Activated CD8-positive, alpha-beta memory T cell treated with anti-CD3 and anti-CD28 coated beads for 24 hours (primary cell): ENCODE data around the gene LOXL4.

Source experiments
- DNase-seq: peaks from one replicate; pipeline ENCODE4 v3.0.0-alpha.2; 2020

The LOXL4 gene

DNA sequence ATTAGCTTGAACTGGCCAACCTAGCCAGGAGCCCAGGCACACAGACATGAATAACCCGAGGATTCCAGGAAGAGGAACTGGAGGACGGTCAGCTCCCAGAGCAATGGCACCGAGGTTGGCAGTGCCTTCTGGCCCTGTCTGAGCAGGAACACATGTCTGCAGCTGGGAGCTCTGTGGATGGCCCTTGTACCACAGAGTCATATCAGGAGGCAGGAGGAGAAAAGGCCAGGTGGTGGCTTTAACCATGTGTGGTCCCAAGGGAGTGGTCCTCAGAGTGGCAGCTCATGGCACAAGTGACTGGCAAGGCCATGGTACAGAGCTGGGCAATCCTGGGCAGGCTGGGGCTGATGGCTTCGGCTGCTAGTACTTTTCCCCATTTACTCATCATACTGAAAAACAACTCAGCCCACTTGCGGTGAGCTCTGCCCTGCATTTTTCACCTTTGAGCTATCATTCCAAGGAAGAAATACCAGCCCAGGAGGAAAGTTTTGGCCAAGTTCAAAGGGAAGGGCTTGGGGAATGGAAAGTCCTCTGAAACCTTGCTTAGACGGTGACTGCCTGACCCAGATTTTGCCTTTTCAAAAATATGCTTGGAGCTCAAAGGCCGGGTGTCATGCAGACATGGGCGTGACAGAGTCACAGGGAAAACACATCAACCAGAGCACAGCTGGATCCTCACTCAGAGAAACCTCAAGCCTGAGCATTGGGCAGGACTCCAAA is 25.7 kb upstream of the LOXL4 start:
- no peak for DNase-seq

DNA sequence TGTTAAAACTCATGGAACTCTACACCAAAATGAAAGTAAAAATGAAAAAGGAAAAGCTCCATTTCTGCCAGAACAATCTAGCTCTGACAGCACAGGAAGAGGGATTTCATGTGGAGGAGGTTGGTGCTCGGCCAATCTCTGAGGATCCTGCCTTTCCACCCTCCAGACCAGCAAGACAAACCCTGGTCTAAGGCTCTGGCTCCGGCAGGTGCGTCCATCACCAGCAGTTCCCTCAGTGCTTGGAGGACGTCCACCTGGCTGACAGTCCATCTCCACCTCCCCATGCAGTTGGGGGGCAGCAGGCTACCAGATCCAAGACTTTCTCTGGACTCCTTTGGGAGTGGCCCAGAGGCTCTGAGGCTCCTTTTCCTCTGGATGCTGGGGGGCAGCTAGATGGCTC is 25.0 kb upstream of the LOXL4 start:
- DNase-seq = no peak

- no peak for DNase-seq
These were observed 21.8 kb upstream of the LOXL4 start for GRCh38 chr10:98289802-98290209.

- DNase-seq = no peak
These were observed 19.3 kb upstream of the LOXL4 start for GRCh38 chr10:98287321-98287720.

GRCh38 chr10:98286419-98286818 is 18.4 kb upstream of the LOXL4 start:
- no peak for DNase-seq

GRCh38 chr10:98285416-98285815 is 17.4 kb upstream of the LOXL4 start:
- DNase-seq = no peak

GRCh38 chr10:98276311-98276710 is 8.3 kb upstream of the LOXL4 start:
- DNase-seq = no peak

DNA sequence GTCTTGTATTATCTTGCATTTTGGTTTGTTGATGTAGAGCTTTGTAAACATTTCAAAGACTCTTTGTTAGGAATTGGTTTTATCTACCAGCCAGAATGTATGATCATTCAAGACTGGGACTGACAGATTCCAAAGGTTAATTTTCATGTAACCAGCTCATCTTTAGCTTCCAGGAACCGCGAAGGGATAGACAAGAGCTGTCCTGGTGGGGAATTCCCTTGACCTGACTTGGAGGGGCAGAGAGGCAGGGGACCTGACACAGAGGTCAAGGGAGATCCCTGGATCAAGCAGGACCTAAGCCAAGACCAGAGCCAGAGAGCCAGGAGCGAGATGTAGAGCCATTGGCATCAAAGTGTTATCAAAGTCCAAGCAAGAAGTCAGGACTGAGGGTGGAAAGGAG is 6.6 kb upstream of the LOXL4 start:
- no peak for DNase-seq

- DNase-seq = no peak
These were observed 5.3 kb upstream of the LOXL4 start for GRCh38 chr10:98273057-98273850.

DNA sequence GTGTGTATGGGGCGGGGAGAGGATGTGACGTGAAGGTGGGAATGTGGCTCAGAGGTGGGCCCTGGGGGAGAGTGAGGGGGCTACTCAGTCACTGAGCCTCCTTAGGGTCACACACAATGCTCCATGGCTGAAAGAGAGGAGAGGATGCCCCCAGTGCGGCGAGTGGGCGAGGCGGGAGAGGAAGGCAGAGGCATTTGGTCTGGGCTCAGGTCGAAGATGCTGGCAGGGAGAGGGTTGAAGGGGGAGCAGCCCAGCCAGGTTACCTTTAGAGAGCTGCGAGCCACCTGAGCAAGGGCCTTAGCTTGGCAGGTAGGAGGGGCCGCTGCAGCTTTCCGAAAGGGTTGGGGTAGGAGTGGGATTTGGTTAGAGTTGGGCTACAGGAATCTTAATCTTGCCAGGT is 4.7 kb upstream of the LOXL4 start:
- no peak for DNase-seq

- no peak for DNase-seq
These were observed 4.3 kb upstream of the LOXL4 start for GRCh38 chr10:98272245-98272644.

DNA sequence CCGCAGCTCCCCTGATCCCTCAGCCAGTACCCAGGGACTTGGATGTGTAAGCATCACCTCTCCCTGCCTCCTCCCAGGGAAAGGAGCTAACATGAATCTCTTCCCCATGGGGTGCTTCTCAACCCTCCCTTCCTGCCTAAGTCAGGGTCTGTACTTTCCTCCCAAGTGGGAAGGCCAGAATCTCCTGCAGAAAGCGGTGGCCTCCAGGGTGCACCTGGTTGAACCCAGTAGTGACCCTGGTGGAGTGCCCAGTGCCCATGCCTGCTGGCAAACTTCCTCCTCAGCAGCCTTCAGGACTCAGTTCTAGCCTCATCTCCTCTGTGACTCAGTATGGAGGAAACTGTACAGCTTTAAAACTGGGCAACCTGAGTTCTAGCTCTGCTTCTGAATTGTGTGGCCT is 2.8 kb upstream of the LOXL4 start:
- no peak for DNase-seq

- DNase-seq = no peak
These were observed 2.2 kb upstream of the LOXL4 start for GRCh38 chr10:98270073-98270740.

- no peak for DNase-seq
These were observed 1.5 kb upstream of the LOXL4 start for GRCh38 chr10:98269435-98269912.

DNA sequence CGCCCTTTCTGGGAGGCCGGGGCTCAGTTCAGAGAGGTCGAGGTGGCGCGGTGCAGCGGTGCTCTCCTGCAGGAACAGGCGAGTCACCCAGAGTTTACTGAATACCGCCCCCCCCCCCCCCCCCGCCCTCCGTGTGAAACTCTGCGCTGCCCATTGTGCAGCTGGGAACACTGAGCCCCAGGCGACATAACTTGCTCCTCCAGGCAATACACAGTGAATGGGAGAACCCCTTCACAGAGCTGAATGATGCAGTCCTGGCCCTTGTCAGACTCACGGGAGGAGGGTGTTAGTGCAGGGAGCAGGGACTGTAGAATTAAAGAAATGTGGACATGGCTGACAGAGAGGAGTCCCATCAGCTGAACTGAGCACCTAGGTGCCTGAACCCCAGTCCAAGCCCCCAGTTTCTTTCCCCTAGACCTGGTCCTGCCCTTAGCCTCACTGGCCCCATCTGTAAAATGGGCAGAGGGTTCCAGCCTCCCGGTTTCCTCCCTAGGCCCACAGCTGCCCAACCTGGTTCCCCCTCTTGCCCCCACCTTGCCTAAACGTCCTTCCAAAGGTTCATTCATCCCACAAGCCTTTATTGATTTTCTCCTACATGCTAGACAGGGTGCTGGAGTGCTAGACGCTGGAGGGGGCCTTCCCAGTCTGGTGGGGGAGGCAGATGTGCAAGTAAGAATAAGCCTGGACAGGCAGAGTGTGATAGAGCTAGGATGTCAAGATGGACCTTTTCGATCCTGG is 869 bp upstream of the LOXL4 start:
- no peak for DNase-seq

- peak; percentile 62 for DNase-seq
These were observed 713 bp downstream of the LOXL4 start for GRCh38 chr10:98267069-98267893.

DNA sequence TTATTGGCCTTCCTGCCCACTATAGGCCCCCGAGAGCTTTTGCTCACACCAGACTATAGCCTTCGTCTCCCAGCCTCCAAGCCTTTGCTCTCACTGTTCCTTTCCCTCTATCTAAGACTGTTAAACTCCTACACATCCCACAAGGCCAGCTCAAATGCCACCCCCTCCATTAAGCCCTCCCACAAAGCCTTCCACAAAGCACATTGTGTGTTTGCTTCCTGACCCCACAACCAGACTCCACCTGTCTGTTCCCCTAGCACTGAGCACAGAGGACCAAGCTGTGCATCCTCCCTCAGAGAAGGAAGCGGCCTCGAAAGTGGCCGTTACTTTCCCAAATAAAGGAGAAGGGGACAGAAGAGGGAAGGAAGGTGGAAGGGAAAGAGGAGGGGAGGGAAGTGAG is 1.3 kb downstream of the LOXL4 start:
- DNase-seq = no peak

- peak; percentile 50 for DNase-seq
These were observed 2.3 kb downstream of the LOXL4 start for GRCh38 chr10:98265403-98266378.

- DNase-seq = peak; percentile 47
These were observed 3.5 kb downstream of the LOXL4 start for GRCh38 chr10:98264378-98265065.

GRCh38 chr10:98263088-98263487 is 4.9 kb downstream of the LOXL4 start:
- no peak for DNase-seq
